Stimulated activated CD4-positive, alpha-beta T cell treated with anti-CD3 and anti-CD28 coated beads, Interleukin-1b, Interleukin-23, amount 100 ng/mL, for 1 hour (primary cell): Measurements from ENCODE around the gene PPP1R14D.
A peak's percentile ranks its signal among the peaks of the same experiment; 100 is the strongest.

Experiments used
- DNase-seq, 2 donors: peaks; one replicate each; pipeline ENCODE4 v3.0.0-alpha.2; 2020; ENCODE audit warnings: low read depth in 2 of 2

PPP1R14D gene

DNA sequence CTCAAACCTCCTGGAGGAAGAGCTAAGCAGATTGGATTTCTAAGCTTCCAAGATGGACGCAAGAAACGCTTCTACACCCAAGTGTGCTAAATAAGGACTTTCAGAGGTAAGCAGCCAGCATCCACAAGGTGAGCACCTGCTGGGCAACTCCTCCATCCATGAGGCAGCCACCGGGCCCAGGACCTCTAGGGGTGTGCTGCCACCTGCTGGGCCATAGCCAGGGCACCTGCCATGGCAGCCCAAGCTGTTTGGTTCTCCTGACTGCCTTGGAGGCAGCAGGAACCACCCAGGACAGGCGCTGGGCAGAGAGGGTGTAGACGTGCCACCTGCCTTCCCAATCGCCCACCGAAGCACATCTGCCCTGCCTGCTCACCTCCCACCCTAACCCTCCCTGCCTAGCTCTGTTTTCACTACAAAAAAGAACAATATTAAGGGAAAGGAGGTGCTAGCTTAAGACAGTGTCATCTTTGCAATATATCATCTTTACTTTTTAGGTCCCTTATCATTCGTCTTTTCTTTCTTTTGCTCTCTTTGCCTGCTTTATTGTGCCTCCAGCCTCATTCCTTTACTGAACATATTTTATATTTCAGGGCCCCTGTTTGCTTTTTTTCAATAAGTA, 45.8 kb downstream of the PPP1R14D start:
- DNase-seq: peak; percentile 52 to 70

DNA sequence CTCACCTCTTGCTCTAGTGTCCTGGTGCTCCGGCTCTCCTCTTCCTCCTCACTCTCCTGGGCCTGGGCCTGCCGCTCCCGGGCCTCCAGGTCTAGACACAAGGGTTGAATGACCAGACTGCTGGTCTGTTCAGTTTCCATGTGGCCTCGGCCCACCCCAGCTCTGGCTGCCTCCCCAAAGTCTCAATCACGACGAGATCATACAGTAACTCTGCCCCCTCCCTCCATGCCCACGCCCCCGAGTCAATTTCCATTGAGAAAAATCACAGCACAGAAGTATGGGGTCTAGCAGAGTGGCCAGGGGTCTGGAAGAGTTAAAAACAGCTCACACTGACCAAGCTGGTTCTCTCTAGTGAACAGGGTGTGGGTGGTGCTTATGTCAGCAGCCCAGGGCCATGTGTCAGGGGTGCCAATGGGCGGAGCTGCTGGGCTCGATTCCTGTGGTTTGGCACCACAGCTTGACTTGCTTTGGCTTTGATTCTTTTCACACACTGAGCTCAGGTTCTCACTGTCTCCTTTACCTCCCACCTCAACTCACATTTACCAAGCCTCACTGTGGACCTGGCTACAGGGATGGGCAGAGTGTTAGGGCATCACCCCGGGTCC, 51.9 kb downstream of the PPP1R14D start:
- no peak for DNase-seq

DNA sequence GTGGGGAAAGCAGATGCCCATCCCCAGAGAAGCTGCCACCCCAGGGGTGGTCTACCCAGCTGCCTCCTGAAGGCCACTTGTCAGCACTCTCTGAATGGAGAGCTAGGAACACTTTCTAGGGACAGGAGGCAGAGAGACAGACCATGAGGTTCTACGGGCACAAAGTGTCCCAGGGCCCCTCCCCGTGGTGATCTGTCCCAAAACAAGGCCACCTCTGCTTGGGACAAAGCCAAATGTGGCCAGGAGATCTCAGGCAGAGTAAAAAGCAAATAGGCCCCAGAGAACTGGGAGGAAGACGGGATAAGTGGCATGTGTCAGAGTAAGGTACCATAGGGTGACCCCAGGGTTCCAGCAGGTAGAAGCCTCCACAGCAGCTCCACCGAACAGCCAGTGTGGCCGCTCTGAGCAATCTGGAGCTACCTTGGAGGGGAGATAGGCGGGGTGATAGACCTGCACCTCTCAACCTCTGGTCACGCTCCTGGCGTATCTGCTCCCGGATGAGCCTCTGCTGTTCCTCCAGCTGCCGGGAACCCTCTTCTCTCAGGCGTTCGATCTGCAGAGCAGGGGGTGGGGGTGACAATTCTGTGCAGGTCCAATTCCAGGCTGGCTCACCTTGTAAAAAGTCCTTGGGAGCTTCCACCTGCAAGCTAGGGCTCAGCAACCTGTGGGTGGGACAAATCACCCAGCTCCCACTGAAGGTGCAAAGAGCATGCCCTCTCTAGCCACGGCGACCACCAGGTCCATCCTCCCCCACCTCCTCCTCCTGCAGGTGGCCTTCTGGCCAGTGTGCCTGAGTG, 52.6 kb downstream of the PPP1R14D start:
- DNase-seq: no peak

DNA sequence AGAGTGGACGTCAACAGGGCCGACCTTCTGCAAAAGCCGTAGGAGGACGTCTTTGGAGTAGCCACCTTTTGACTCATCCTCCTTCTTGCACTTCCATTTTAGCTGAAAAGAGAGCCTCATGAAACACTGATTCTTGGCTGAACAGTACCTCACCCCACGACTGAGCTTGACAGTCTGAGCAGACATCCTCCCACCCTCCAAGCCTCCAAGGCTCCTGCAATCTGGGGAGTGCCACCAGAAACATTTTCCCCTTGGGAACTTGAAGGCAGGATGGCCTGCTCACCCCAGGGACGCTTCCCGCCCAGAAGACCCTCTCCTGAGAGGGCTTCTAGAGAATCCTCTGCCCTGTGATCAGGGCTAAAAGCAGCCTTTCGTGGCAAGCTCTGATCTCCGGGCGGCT, 53.5 kb downstream of the PPP1R14D start:
- no peak for DNase-seq

DNA sequence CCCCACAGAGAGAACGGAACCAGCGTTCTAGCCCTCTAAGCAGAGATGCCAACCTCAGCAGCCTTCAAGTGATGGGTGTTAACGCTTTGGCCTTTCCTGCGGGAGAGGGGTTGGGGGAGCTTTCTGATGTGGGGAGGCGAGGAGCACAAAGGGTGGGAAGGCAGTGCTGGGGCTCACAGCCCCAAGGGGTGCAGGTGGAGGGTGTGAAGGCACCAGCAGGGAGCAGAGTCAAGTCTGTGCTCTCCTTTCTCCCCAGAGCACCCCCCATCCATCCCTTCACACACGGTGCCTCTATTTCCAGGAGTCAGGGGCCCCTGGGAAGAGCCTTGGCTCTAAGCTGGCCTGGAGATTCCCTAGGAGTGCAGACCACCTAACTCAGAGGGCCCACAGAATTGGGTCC, 54.6 kb downstream of the PPP1R14D start:
- DNase-seq: no peak

DNA sequence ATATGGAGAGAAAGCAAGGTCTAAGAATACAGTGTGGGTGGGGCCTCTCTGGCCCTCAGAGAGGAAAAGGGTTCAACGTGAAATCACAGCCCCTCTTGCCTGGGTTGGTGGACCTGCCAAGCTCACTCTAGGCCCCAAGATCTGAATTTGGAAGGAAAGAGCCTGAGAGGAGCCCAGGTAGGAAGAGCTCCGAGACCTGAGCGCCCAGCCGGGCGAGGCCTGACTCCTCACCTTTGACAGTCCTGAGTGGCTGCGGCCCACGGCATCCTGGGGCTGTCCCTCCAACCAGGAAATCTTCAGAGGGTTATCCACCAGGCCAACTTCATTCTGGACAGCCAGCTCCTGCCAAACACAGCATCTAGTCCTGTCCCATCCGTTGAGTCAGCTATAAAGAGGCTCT, 55.0 kb downstream of the PPP1R14D start:
- DNase-seq: no peak

DNA sequence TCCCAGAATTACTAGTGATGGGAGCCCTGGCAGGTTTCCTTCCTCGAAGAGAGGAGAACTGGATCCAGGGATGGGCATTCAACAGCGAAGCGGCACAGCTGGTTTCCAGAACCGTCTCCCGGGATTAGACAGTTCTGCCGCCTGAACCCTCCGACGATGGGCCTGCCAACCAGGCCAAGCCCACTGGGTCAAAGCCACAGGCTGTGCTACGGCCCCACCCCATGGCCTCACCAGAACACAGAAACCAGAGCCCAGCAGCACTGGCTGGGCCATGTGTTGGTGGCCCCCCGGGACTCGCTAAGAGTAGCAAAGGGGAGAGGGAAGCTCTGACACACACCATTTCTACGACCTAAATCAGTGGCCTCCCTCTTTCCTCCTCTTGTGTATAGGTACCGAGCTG, 56.5 kb downstream of the PPP1R14D start:
- no peak for DNase-seq

DNA sequence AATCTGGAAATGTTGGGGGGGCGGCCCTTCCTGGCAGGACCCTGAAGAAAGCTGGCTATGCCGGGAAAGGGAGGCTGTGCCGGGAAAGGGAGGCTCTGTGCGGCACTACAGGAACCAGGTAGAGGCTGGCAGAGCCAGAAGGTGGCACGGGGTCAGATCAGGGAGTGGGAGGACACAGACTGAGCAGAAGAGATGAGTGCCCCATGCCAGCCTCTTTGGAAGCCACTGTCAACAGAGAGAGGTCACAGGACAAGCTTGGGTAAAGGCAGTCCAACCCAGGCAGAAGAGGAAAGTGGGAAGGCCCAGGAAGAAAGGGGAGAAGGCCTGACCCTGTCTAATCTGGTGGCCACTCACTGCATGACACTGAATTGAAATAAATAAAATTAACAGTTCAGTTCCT, 57.3 kb downstream of the PPP1R14D start:
- DNase-seq: no peak

DNA sequence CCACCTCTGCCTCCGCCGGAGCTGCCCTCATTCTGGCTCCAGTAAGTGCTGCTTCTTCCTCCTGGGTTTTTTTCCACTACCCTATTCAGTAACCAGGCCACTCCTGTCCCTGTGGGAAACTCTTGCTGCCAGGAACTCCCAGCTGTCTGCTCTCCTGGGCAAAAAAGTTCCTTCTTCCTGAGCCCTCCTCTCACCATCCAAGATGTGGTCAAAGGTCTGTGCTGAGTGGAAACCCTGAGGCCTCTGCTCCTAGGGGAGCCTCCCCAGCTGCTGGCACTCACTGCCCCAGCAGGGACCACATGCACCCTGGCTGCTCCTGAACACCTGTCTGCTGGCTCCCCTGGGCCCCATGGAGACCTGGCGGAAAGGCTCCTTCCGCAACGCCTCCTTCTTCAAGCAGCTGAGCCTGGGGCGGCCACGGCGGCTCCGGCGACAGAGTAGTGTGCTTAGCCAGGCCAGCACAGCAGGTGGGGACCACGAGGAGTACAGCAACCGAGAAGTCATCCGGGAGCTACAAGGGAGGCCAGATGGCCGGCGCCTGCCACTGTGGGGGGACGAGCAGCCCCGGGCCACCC, 58.3 kb downstream of the PPP1R14D start:
- no peak for DNase-seq

DNA sequence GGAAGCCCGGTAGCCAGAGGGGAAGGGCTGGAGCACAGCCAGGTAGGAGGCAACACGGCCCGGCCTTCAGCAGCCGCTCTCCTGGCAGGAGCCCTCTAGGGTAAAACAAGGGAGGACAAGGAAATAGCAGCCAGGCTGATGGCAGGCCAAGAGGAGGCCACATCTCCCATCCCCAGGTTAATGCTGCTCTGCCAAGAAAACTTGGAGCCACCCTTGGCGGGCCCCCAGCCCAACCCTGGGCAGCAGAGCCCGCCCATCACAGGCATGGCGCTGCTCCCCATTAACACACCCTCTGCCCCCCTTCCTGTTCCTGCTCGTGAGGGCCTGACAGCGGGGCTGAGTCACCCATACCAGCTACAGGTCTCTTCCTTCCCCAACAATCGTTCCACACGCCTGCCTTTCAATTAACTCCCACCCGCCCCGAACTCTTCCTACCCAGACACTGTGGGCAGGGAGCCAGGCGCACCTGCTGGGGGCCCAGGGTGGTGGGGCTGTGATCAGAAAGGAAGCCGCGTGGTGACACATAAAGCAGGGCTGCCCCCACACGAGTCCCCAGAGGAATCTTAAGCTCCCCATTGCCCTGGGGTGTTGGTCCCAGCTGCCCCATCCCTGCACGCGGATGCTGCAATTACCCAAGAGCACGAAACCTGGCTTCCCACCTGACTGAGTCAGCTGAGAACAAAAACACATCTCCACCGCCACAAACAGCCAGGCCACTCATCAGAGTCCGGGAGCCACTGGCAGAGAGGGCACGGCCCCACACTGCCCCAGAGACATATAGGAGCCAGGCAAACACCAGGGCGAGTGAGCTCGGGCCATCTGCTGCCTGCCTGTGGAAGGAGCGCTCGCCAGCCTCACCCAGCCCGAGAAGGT, 59.0 kb downstream of the PPP1R14D start, which contains the start of gene C15orf62:
C15orf62 (plus strand) TSS at position 707 of the 873 bp plus-strand sequence. CDS start 516 bp downstream, outside the sequence.
- peak in 1 of 2 donors; percentile 51 for DNase-seq

DNA sequence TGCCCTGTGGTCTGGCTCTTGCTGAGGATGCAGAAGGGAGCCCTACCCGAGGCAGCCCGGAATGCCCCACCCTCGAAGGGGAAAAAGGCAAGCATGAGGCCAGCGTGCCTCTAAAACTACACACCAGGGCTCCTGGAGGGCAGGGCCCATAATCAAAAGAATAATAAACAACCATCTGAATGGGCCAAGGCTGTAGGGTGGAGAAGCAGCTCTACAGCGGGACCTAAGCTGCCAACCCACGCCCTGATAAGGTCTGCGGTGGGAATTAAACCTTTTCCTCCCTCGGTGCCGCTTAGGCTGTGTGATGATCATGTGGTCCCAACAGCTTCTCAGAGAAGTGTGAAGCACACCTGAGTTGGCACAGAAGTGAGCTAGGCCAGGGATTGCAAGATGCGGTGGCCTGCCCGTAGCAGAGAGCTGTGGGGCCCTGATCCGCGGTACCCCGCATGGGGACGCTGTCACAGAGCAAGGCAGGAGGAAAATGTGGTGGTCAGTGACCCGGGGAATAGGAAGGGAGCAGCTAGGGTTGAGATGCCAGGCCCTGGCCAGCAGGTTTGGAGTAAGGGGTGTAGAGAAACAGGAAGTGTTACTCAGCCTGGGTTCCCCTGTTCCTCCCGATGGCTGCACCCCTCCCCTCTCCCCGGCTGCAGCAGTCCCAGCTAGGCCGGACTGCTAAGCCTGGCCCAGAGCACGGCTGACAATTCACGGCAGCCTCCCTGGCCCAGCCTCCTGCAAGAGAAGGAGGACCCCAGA, 59.8 kb downstream of the PPP1R14D start:
- no peak for DNase-seq

DNA sequence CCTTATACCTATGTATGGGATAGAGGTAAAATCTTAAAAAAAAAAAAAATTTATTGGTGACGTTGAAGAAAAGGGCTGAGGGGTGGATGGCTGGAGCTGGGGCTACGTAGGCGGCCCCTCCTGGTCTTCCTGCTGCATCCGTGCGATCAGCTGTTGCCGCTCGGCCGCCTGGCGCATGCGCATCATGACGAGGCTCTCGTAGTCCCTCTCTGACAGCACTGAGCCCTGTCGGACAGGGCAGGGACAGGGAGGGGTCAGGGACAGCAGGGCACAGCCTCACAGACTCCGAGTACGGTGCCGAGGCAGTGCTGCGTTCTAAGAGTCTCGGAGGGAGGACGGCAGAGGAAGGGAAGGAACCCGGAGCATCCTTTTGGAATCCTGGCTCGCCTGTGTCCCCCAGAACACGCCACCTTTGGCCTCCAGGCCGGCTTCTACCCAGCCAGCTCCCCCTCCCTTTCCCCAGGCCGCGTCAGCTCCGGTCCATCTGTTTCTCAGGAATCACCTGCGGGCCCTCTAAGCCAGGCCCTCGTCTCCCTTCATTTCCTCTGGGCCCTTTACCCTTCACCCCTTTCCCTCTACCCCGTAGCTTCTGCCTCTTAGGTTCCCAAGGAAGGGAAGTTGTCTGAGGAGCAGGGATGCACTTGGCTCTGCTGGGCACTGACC, 60.5 kb downstream of the PPP1R14D start:
- no peak for DNase-seq

DNA sequence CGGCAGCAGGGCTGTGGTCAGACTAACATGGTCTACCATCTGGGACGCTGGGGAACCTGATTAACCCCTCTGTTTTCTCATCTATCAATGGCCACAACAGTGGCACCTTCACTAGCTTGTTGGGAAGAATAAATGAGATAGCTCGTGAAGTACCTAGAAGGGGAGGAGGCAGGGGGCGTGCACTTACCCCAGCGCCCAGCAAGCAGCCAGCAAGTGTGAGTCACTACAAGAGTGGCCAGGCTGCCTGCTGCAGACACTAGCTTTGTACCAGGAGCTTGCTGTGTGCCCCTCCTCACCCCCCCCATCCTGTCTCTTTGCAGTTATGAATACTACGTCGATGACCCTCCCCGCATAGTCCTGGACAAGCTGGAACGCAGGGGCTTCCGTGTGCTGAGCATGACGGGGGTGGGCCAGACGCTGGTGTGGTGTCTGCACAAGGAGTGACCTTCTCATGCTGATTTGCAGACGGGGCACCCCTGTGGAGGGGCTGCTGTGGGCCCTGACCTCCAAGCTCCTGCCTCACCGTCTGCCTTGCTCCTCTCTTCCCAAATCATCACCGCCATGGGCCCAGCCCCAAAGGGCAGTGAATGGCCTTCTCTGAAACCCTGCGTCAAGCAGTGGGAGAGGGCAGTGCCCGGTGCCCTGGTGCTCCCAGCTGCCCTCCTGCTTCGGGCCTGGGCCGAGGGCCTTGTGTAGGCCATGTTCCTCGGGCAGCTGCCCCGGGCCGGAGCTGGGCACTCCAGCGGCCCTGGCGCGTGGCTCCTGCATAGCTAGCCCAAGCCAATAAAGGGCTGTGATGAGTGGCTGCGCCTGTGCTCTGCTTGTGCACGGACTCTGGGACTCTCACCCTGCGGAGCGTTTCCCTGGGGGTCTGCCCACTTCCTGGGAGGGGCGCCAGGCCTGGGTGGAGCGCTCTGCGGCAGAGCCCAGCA, 61.3 kb downstream of the PPP1R14D start:
- DNase-seq: no peak

DNA sequence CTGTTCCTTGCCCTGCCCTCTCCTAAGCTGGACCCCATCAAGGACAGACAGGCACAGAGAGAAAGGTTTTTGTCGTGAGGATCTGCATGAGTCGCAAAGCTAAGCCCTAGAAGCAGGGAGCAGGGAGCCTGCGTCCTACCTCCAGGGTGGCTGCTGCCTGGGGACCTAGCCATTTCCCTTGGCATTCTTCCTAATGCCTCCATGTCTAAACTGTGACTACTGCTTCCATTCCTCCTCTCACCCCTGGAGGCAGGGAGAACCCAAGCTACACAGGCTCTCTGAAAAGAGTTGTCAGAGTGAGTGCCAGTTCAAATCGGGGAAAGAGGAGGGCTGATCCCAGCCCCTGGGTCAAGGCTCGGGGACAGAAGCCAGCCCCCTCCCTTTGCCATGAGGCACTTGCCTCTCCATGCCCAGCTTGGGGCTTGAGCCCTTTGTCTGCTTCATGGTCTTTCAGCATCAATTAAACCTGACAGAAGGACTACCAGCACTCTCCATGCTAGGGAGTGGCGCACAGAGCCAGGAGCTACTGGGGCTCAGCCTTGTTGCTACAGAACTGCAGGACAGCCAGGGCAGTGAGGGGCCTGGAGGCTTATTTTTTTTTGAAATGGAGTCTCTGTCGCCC, 62.2 kb downstream of the PPP1R14D start:
- DNase-seq: no peak
